SIG-M5 treated with dmso at 0.1 percent for 504 hours (cell line): ENCODE results near the gene PTGER2.

ENCODE experiments used
- DNase-seq: peaks from one replicate; lab custom pipeline; 2025; ENCODE audit not compliant: unreplicated experiment; lab: John Stamatoyannopoulos, UW

PTGER2 gene

GRCh38 chr14:52304248-52304904 lies 9.7 kb upstream of the PTGER2 start:
- no peak for DNase-seq

GRCh38 chr14:52305014-52305413 lies 9.1 kb upstream of the PTGER2 start:
- DNase-seq = no peak

- DNase-seq = no peak
Observed at GRCh38 chr14:52307376-52307775, 6.7 kb upstream of the PTGER2 start.

GRCh38 chr14:52307905-52308304 lies 6.2 kb upstream of the PTGER2 start:
- no peak for DNase-seq

GRCh38 chr14:52310541-52310940 lies 3.6 kb upstream of the PTGER2 start:
- no peak for DNase-seq

DNA sequence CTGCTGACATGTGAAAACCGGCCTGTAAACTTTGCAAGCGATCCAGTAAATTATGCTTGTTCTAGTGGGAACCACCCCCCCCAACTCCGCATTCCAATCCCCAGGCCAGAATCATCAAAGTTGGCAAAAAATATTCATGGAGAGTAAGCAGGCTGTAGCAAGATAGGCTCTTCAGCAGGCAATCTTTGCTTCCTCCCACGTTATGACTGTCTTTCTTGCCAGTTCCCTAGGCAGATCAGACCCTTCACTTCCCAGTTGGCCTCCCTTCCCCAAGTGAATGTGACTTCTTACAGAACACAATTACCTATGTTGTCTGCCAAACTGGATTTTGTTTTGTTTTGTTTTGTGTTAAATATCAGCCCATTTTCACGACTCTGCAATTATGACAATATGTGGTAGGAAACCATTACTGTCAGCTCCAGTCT lies 1.2 kb upstream of the PTGER2 start:
- peak; percentile 69 for DNase-seq

GRCh38 chr14:52313462-52313861 lies 650 bp upstream of the PTGER2 start:
- DNase-seq = peak; percentile 31

- no peak for DNase-seq
Observed at GRCh38 chr14:52314595-52315354, 663 bp downstream of the PTGER2 start.

DNA sequence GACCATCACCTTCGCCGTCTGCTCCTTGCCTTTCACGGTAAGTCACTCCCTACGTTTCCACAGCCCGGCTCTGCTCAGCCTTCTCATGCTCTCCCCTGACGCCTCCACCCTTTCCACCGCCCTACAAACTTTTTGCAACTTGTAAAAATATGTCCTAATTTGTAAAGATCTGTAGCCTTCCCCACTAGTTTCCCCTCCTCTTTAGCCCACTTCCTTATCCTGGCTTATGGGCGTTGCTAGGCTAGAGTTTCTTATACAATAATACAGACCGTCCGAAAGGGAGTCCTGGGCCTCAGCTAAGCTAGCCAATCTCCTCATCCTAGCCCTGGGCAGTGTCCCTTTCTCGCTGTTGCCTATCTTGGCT lies 1.2 kb downstream of the PTGER2 start:
- DNase-seq = peak; percentile 93

DNA sequence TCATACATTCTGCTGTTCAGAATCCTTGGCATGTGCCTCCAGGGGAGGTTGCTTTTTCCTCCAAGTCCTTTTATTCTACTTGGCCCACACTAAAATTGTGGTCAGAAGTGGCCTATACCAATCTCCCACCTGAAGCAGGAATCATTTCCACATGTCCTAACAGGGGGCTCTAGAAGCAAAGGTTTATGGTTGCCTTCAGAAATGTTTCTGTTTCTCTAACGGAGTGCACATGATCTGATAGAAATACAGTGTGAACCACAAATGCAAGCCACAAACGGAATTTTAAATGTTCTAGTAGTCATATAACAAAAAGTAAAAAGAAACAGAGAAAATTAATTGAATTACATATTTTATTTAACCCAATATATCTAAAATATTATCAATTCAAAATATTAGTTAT lies 4.0 kb downstream of the PTGER2 start:
- DNase-seq = no peak

DNA sequence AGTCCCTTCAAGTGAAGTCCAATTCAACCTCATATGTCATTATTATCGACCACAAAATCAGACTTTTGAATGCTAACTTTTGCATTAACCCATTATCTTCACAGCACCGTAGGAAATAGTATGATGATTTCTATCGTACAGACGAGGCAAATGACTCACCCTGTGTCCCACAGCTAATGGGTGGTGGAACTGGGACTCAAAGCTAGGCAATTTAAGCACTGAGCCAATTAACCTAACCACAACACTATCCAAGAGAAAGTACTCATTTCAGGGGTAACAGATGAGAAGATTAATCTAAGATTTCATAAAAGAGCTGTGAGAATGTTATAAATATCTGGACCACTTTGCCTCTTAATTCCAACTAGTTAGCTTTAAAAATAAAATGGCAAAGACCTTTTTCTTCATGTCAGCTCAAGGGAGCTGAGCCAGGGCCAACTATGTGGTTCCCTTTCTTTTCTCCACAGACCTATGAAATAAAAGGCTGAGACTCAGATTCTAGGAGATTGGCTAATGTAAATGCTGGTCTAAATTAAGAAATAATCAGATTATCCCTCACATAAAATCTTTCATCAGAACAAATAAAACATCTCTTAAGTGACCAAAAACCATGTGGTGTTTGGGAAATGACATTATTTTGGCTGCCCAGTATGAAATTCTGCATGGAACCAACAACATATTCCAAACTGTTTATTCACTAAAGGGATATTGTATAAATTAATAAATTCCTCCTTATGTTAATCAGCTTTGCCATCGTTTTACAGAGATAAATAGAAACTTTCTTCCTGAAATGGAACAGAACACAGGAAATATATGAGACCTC lies 4.9 kb downstream of the PTGER2 start:
- peak; percentile 16 for DNase-seq

GRCh38 chr14:52319919-52320318 lies 5.8 kb downstream of the PTGER2 start:
- no peak for DNase-seq

DNA sequence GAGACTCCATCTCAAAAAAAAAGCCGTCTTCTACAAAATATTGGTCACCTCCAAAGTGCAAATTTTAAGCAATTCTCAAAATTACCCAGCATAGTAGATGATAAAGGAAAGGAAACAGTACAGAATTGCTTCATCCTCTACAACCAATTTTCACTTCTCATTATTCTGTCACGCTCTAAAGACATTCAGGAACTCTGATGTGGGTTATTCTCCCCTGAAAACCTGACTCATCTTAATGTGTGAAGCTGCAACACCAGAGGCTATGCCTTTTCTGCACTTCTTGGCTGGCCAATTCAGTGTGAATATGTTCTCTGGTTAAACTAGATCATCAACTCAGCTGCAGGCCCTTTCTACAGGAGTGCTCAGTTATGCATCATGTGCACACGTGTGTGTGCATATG lies 11.0 kb downstream of the PTGER2 start:
- DNase-seq = peak; percentile 93

DNA sequence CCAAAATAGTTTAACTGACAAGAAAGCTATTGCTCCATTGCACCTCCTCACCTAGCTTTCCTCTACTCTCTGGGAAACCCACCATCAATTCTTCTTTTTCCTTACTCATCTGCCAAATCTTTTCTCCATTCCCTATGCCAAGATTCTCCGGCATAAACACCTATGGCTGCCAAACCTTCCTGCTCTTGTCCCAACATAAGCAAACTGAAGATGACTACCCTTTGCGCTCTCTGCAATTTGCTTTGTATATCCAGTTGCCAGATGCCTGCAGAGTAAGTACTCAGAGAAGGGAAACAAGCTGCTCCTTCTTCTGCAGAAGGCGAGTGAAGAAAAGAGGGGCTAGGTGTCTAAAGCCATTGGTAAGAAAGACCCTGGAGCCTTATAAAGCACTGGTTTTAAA lies 11.5 kb downstream of the PTGER2 start:
- no peak for DNase-seq

DNA sequence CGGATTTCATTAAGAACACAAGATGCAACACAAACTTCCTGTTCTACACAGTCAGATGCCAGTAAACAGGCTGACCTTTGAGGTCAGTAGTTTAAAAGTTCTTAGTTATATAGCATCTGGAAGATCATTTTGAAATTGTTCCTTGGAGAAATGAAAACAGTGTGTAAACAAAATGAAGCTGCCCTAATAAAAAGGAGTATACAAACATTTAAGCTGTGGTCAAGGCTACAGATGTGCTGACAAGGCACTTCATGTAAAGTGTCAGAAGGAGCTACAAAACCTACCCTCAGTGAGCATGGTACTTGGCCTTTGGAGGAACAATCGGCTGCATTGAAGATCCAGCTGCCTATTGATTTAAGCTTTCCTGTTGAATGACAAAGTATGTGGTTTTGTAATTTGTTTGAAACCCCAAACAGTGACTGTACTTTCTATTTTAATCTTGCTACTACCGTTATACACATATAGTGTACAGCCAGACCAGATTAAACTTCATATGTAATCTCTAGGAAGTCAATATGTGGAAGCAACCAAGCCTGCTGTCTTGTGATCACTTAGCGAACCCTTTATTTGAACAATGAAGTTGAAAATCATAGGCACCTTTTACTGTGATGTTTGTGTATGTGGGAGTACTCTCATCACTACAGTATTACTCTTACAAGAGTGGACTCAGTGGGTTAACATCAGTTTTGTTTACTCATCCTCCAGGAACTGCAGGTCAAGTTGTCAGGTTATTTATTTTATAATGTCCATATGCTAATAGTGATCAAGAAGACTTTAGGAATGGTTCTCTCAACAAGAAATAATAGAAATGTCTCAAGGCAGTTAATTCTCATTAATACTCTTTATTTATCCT lies 13.5 kb downstream of the PTGER2 start:
- DNase-seq = peak; percentile 27

DNA sequence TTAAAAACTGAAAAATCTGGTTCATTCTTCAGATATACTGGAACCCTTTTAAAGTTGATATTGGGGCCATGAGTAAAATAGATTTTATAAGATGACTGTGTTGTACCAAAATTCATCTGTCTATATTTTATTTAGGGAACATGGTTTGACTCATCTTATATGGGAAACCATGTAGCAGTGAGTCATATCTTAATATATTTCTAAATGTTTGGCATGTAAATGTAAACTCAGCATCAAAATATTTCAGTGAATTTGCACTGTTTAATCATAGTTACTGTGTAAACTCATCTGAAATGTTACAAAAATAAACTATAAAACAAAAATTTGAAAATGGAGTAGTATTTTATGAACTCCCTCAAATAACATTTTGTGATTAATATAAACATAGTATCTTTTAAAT lies 14.2 kb downstream of the PTGER2 start:
- DNase-seq = no peak

DNA sequence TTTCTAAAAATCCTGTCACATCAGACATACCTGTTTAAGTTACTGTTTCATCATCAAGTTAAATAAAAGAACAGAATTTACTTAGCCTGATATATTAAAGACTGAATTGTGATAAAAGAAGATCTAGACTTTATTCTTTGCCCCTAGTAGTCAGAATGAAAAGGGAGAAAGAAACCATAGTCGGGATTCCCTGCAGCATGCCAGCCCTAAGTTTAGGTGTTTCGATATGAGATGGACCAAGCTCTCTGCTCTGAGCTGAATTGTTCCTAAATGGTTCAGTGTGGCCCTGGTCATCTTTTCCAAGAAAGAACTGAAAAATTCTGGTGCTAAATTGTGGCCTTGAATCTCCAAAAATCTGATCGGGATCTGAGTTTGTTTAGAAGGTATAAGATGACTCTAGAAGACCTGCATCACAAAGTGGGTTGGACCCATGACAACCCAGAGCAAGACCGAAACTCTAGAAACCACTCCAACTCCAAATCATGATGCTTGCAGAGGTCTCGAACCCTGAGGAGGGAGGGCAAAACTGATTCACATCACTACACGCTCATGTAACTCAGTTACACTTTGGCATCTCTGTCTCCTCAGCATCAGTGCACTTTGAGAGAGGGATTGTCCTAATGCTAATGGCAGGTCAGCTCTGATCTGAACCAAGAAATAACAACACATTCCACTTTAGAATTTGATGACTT lies 15.7 kb downstream of the PTGER2 start:
- no peak for DNase-seq

GRCh38 chr14:52332269-52332668 lies 18.2 kb downstream of the PTGER2 start:
- DNase-seq = no peak

- no peak for DNase-seq
Observed at GRCh38 chr14:52333108-52333507, 19.0 kb downstream of the PTGER2 start.
